ENCODE results near the gene OPRM1.

The OPRM1 gene

GRCh38 chr6:154092326-154092962 is 53.4 kb downstream of the OPRM1 start:
- DNase-seq: no peak

GRCh38 chr6:154093231-154094044 is 54.4 kb downstream of the OPRM1 start:
- DNase-seq: no peak

GRCh38 chr6:154095571-154095970 is 56.5 kb downstream of the OPRM1 start:
- DNase-seq: no peak

- no peak for DNase-seq
These were observed 57.3 kb downstream of the OPRM1 start for GRCh38 chr6:154096316-154096715.

- no peak for DNase-seq
These were observed 57.8 kb downstream of the OPRM1 start for GRCh38 chr6:154096834-154097233.

- DNase-seq: no peak
These were observed 60.2 kb downstream of the OPRM1 start for GRCh38 chr6:154099211-154099610.

- DNase-seq: no peak
These were observed 67.2 kb downstream of the OPRM1 start for GRCh38 chr6:154106251-154106650.

- DNase-seq: no peak
These were observed 72.0 kb downstream of the OPRM1 start for GRCh38 chr6:154111025-154111424.

- DNase-seq: no peak
These were observed 73.3 kb downstream of the OPRM1 start for GRCh38 chr6:154112181-154112809.

GRCh38 chr6:154113392-154113791 is 74.4 kb downstream of the OPRM1 start:
- no peak for DNase-seq

GRCh38 chr6:154117485-154117884 is 78.4 kb downstream of the OPRM1 start:
- no peak for DNase-seq

- DNase-seq: no peak
These were observed 83.3 kb downstream of the OPRM1 start for GRCh38 chr6:154122195-154122925.

GRCh38 chr6:154123155-154123956 is 84.3 kb downstream of the OPRM1 start:
- no peak for DNase-seq

GRCh38 chr6:154125421-154125820 is 86.4 kb downstream of the OPRM1 start:
- DNase-seq: no peak

- DNase-seq: no peak
These were observed 88.6 kb downstream of the OPRM1 start for GRCh38 chr6:154127657-154128056.

- no peak for DNase-seq
These were observed 95.6 kb downstream of the OPRM1 start for GRCh38 chr6:154134471-154135147.

GRCh38 chr6:154138793-154139192 is 99.8 kb downstream of the OPRM1 start:
- DNase-seq: peak; percentile 72

- peak; percentile 64 for DNase-seq
These were observed 100.9 kb downstream of the OPRM1 start for GRCh38 chr6:154139892-154140291.

GRCh38 chr6:154140743-154141142 is 101.7 kb downstream of the OPRM1 start:
- no peak for DNase-seq

GRCh38 chr6:154143753-154144152 is 104.7 kb downstream of the OPRM1 start:
- DNase-seq: no peak

GRCh38 chr6:154154389-154154967 is 115.4 kb downstream of the OPRM1 start:
- DNase-seq: peak; percentile 51
